ENCODE measurements around the gene RASAL3. TPM values are rescaled to one million over a fixed set of nuclear protein-coding genes. Genes with fewer than 3 reads are reported as not detected.

The RASAL3 gene
- total RNA-seq, 1 experiment from 2014 or later: 0.57 TPM

GRCh38 chr19:15428956-15429824, 35.2 kb downstream of the RASAL3 start:
- no peak for DNase-seq (ENCODE audit: low read depth, low spot score)
- CTCF ChIA-PET: no interaction called here
- Histone ChIP-seq H3K27me3 (ENCODE audit: insufficient read depth, low read length) (no peaks in the 10 kb centered on the region), H3K9me3 (ENCODE audit: control insufficient read depth in 1 of 2, insufficient read depth in 1 of 2, low read depth in 1 of 2, low read length in 2 of 2) (no peaks in the 10 kb centered on the region), H3K4me3 (replicated peaks in 1 of 2; ENCODE audit: low read depth in 1 of 2, low read length in 2 of 2) (no peak overlapping the region), H3K27ac (ENCODE audit: low read depth, low read length) (no peak overlapping the region), H3K9ac (ENCODE audit: low read length) (no peak overlapping the region), H3K9me2 (ENCODE audit: insufficient read depth) (no peaks in the 10 kb centered on the region), H3K79me2 (ENCODE audit: insufficient read depth, low read length) (peaks cover 54% of the 10 kb centered on the region), H2AFZ (ENCODE audit: low read depth, low read length, poor library complexity, severe bottlenecking) (no peak overlapping the region), H3K4me1 (ENCODE audit: control insufficient read depth in 1 of 2, insufficient read depth in 2 of 2, low read length in 2 of 2) (peaks cover 18 to 25% of the 10 kb centered on the region in 2 experiments), H3K4me2 (ENCODE audit: low read length) (no peak overlapping the region), H4K20me1 (ENCODE audit: insufficient read depth) (no peaks in the 10 kb centered on the region), H3K36me3 (ENCODE audit: control insufficient read depth in 1 of 2, insufficient read depth in 2 of 2, low read length in 2 of 2) (peaks cover 14 to 36% of the 10 kb centered on the region in 2 experiments; a peak in 3 of 4 replicates)
- intact Hi-C loops (cut with micrococcal nuclease): no loop called here
- TF ChIP-seq ELF1 (IDR thresholded peaks at IDR 0.05; ENCODE audit: borderline replicate concordance, low read depth): no peak
- TF ChIP-seq ZNF274 (IDR thresholded peaks at IDR 0.05; ENCODE audit: low read depth, low read length): no peak
- no peak for TF ChIP-seq EGR1 (IDR thresholded peaks at IDR 0.05; ENCODE audit: low read depth)
- no peak for TF ChIP-seq TCF7L2 (IDR thresholded peaks at IDR 0.05; ENCODE audit: borderline replicate concordance, extremely low read depth, insufficient read depth, insufficient read length)
- TF ChIP-seq EZH2phosphoT487 (IDR thresholded peaks at IDR 0.05; ENCODE audit: borderline replicate concordance): no peak
- no peak for TF ChIP-seq EZH2 (IDR thresholded peaks at IDR 0.05)
- no peak for TF ChIP-seq POLR2A (IDR thresholded peaks at IDR 0.05; ENCODE audit: borderline replicate concordance, extremely low read depth, insufficient read depth, insufficient read length)
- no peak for TF ChIP-seq POLR2AphosphoS5 (IDR thresholded peaks at IDR 0.05; ENCODE audit: low read depth, low read length)
- TF ChIP-seq CBX3 (IDR thresholded peaks at IDR 0.05; ENCODE audit: low read depth): no peak
- TF ChIP-seq SP1 (IDR thresholded peaks at IDR 0.05; ENCODE audit: low read depth): no peak
- no peak for TF ChIP-seq FOSL1 (IDR thresholded peaks at IDR 0.05; ENCODE audit: low read depth)
- TF ChIP-seq, protein P1, sequence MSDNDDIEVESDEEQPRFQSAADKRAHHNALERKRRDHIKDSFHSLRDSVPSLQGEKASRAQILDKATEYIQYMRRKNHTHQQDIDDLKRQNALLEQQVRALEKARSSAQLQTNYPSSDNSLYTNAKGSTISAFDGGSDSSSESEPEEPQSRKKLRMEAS (IDR thresholded peaks at IDR 0.05): no peak
- TF ChIP-seq ZFX (IDR thresholded peaks at IDR 0.05): no peak
- TF ChIP-seq, protein P2, sequence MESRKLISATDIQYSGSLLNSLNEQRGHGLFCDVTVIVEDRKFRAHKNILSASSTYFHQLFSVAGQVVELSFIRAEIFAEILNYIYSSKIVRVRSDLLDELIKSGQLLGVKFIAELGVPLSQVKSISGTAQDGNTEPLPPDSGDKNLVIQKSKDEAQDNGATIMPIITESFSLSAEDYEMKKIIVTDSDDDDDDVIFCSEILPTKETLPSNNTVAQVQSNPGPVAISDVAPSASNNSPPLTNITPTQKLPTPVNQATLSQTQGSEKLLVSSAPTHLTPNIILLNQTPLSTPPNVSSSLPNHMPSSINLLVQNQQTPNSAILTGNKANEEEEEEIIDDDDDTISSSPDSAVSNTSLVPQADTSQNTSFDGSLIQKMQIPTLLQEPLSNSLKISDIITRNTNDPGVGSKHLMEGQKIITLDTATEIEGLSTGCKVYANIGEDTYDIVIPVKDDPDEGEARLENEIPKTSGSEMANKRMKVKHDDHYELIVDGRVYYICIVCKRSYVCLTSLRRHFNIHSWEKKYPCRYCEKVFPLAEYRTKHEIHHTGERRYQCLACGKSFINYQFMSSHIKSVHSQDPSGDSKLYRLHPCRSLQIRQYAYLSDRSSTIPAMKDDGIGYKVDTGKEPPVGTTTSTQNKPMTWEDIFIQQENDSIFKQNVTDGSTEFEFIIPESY (IDR thresholded peaks at IDR 0.05; ENCODE audit: extremely low read depth, insufficient replicate concordance, low read length): no peak
- no peak for TF ChIP-seq SIN3A (IDR thresholded peaks at IDR 0.05; ENCODE audit: low read depth)
- no peak for TF ChIP-seq CEBPB (IDR thresholded peaks at IDR 0.05; ENCODE audit: low read depth)
- TF ChIP-seq YY1 (IDR thresholded peaks at IDR 0.05; ENCODE audit: extremely low read depth, insufficient replicate concordance, low read depth, low read length): no peak
- TF ChIP-seq, protein P3, sequence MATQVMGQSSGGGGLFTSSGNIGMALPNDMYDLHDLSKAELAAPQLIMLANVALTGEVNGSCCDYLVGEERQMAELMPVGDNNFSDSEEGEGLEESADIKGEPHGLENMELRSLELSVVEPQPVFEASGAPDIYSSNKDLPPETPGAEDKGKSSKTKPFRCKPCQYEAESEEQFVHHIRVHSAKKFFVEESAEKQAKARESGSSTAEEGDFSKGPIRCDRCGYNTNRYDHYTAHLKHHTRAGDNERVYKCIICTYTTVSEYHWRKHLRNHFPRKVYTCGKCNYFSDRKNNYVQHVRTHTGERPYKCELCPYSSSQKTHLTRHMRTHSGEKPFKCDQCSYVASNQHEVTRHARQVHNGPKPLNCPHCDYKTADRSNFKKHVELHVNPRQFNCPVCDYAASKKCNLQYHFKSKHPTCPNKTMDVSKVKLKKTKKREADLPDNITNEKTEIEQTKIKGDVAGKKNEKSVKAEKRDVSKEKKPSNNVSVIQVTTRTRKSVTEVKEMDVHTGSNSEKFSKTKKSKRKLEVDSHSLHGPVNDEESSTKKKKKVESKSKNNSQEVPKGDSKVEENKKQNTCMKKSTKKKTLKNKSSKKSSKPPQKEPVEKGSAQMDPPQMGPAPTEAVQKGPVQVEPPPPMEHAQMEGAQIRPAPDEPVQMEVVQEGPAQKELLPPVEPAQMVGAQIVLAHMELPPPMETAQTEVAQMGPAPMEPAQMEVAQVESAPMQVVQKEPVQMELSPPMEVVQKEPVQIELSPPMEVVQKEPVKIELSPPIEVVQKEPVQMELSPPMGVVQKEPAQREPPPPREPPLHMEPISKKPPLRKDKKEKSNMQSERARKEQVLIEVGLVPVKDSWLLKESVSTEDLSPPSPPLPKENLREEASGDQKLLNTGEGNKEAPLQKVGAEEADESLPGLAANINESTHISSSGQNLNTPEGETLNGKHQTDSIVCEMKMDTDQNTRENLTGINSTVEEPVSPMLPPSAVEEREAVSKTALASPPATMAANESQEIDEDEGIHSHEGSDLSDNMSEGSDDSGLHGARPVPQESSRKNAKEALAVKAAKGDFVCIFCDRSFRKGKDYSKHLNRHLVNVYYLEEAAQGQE (IDR thresholded peaks at IDR 0.05; ENCODE audit: low read depth): no peak
- TF ChIP-seq SRF (IDR thresholded peaks at IDR 0.05; ENCODE audit: low read depth): no peak
- TF ChIP-seq, protein P4, sequence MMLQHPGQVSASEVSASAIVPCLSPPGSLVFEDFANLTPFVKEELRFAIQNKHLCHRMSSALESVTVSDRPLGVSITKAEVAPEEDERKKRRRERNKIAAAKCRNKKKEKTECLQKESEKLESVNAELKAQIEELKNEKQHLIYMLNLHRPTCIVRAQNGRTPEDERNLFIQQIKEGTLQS (IDR thresholded peaks at IDR 0.05): no peak
- POLR2A ChIA-PET: no interaction called here
- RAD21 ChIA-PET (ENCODE audit: low non-redundant PET in 1 of 2, low total read pairs in 2 of 2, uncharacterized antibody in 2 of 2, unreplicated experiment in 2 of 2): no interaction called here
- no peak for ATAC-seq
- no TSS peak for BruUV-seq (replicated peaks)
